ENCODE results near the gene DMAC2L.
A peak's percentile ranks its signal among the peaks of the same experiment; 100 is the strongest.
"Not testable (repeated sequence)": the region's sequence is repeated elsewhere in the genome, so short reads cannot be mapped to it uniquely, and the experiment has no call there.

DMAC2L gene, protein sequence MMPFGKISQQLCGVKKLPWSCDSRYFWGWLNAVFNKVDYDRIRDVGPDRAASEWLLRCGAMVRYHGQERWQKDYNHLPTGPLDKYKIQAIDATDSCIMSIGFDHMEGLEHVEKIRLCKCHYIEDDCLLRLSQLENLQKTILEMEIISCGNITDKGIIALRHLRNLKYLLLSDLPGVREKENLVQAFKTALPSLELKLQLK

DNA sequence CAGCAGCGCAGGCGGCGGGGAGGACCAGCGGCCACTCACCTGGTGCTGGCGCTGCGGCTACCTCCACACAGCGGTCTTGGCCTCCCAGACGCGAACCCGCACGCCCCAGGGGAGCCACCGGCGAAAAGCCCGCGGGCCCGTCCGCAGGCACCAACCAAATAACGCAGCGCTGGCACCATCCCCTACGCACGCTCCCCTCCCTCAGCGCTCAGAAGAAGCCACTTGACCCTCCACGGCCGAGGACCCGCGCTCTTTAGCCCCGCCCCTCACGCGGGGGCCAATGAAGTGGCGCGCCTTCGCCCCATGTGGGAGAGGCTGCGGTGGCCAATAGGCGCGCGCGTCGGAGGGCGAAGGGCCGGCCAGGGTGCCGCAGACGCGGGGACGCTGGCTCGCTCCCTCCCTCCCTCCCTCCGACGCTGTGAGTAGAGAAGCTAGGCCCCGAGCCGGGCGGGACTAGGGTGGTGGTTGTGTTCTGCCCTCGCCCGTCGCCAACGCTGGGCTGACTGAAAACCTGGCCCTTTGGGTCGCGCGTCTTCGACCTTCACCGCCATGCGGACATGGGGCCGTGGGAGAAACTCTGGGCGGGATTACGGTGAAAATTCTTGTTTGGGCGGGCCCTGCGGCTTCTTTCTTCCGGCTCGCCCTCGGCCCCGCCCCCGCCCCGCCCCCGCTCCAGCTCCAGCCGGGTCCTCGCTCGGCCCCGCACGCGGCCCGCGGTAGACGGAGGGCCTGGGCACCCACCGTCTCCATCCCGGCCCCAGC lies at the start of gene DMAC2L, which contains the start of gene L2HGDH:
DMAC2L (plus strand) TSS at position 353 of the 762 bp plus-strand sequence. CDS start 9,164 bp downstream, outside the sequence.
L2HGDH (minus strand) TSS at position 258 of the 762 bp plus-strand sequence; CDS start at position 179, 79 bp downstream.
- peak; percentile 90 for DNase-seq (ENCODE audit: low spot score)

DNA sequence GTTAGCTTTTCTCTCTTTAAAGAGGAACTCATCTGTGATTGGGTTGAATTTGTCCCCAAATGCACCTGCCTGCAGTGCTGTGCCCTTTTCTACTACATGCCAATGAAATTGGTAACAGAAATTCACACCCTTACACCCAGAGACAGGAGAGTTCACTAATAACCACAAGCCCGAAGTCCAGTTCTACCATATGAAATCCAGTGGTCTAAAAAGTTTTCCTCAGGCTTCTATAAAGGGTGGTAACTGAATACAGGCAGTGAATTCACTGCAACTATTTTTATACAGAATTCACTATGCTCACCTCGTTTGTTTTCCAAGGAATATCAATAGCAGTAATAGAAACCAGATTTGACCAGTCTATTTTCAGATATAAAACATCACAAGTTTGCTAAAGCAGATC lies 49.3 kb upstream of the DMAC2L start:
- no peak for DNase-seq (ENCODE audit: low spot score)

DNA sequence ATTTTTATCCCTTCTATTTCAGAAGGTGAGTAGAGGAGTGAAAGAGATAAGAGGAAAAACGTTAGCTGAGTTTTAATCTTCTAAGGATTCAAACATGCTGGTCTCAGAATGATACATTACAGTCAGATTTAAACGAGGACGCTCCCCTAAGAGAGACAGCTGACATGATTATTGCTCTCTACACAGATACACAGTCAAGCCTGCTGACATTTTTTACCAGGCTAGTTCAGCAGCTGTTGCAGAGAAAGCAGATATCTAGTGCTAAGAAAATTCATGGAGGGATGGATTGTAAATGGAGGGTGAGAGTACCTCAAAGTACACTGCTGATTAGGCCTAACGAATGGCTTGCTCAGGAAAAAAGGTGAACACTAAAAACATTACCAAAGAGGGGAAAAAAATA lies 48.8 kb upstream of the DMAC2L start:
- DNase-seq (ENCODE audit: low spot score), result no peak

DNA sequence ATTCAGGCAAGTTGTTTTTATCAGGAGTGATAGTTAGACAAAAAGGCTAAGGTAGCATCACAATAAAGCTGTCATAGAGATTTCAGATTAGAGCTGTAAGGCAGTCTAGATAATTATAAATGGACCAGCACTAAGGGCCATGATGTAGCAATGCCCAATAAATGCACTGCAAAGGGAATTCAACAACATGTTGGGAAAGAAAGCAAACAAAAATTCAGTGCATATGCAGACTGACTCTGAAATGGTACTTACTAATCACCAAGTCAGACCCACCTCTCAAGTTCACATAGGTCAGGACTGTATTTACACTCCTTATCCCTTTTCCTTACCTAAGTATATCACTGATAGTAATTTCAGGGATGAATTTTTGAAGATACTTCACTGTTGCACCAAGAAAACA lies 47.1 kb upstream of the DMAC2L start:
- DNase-seq (ENCODE audit: low spot score), result no peak

DNA sequence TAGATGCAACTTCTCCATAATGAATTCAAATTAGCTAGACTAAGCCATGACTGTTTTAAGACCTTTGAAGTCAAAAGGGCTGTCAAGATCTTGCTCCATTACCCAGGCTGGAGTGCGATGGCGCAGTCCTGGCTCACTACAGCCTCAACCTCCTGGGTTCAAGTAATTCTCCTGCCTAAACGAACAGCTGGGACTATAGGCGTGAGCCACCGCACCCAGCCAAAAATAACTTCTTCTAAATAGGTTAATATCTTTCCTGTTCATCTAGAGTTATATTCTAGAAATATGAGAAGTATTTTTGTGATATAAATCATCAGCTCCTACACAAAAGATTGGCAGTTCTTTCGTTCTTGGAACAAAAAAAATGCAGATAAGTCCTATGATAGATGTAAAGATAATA lies 41.2 kb upstream of the DMAC2L start:
- no peak for DNase-seq (ENCODE audit: low spot score)

DNA sequence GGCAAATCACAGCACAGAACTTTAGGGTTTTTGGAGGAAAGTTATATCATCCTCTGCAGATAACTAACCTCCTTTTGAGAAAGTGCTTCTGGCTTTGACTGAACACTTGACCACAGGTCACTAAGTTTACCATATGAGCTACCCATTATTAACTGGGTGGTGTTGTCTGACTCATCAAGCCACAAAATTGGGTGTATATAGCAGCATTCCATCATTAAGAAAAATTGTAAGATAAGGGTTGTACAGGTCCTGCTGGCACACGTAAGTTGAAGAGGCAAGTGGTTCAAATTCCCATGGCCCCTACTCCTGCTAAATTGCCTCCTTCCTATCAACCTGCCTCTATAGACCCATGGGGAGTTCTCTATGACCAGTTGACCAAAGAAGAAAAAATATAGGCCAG lies 39.6 kb upstream of the DMAC2L start:
- DNase-seq (ENCODE audit: low spot score), result no peak

DNA sequence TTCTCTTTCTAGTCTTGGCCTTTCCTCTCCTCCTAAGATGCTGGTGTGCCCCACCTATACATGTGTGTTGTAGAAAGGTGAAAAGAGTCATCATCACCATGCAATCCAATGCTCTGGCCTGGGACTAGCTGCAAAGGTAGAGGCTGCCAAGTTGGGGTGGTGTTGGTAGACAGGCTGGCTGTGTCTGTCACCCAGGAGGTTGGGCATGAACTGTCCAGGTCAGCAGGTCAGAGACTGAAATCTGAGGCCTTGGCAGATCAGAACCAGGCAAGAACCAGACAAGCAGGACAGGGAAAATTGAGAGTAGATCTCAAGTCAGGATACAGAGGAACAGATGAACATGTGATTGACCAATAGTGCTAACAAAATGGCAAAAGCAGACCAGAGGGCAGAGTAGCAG lies 26.3 kb upstream of the DMAC2L start:
- no peak for DNase-seq (ENCODE audit: low spot score)

DNA sequence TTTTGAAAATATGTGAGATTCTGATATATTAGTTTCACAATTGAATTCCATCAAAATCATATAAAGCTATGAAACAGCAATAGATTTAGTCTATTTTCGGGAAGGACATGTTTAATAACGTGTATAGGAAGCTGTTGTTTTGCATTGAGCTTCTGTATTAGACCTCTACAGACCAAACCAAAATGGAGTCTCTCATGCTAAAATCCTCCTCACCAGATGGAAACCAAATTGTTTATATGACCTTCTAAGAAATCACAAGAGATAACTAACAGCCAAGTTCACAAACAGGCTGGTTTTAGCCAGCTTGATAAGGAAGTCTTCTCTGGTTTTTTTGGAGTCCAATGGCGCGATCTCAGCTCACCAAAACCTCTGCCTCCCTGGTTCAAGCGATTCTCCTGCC lies 24.0 kb upstream of the DMAC2L start:
- DNase-seq (ENCODE audit: low spot score), result no peak

DNA sequence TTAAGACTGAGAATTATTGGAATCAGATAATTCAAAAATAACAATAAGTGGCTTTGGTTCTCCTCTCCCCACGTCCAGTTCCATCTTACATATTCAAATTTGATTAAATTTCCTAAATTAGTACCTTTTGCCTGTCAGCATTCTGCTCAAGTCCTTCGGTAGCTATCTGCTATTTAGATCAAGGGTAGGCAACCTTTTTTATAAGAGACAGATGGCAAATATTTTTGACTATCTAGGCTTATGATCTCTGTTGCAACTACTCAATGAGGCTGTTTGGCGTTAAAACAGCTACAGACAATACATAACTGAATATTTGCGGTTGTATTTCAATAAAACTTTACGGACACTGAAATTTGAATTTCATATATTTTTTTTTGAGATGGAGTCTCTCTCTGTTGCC lies 21.8 kb upstream of the DMAC2L start:
- no peak for DNase-seq (ENCODE audit: low spot score)

DNA sequence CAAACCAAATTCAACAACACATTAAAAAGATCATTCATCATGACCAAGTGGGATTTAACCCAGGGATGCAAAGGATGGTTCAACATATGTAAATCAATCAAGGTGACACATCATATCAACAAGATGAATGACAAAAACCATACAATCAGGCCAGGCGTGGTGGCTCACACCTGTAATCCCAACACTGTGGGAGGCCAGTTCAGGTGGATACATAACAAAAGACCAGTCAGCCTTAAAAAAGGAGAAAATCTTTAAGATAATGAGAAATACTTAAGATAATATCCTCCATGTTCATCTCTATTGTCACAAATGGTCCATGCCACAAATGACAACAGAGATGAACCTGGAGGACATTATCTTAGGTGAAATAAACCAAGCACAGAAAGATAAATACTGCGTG lies 12.5 kb upstream of the DMAC2L start:
- DNase-seq (ENCODE audit: low spot score), result no peak

DNA sequence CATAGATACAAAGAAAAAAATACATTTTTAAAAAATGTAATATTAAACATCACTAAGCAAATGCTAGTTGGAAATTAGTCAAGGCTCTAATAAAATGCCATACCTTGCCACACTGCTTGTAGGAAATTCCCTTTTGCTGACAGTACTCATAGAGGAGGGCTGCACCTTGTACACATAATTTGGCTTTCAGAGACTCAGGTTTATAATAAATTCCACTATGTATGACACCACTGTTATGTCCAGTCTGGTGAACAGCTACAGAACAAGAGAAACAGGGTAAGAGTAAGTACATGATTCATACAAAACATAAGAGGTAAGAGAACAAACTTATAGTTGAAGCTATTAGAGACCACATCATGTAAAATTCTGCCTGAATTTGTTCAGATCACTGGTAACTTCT lies 10.2 kb upstream of the DMAC2L start:
- DNase-seq (ENCODE audit: low spot score), result no peak

DNA sequence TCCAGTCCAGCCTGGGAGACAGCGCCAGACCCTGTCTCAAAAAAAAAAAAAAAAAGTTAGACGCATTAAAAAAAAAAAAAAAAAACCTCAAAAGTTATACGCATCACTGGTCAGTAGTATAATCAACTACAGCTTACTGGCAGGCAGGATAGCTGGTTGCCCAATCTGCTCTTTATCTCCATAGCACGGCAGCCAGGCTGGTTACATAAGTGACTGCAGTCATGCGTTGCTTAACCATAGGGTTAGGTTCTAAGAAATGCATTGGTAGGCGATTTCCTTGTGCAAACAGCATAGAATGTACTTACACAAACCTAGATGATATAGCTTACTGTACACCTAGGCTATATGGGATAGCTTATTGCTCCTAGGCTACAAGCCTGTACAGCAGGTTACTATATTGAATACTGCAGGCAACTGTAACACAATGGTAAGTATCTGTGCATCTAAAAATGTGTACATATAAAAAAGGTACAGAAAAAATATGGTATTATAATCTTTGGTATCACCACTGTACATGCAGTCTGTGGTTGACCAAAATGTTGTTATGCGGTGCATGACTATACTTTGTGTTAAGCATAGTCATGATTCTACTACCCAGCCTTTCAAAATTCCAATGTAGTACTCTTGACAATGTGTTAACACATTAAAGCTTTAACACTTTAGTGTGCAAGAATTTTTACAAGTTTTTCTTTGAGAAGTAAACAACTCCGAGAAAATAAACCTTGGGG lies 8.2 kb upstream of the DMAC2L start:
- DNase-seq (ENCODE audit: low spot score), result no peak

DNA sequence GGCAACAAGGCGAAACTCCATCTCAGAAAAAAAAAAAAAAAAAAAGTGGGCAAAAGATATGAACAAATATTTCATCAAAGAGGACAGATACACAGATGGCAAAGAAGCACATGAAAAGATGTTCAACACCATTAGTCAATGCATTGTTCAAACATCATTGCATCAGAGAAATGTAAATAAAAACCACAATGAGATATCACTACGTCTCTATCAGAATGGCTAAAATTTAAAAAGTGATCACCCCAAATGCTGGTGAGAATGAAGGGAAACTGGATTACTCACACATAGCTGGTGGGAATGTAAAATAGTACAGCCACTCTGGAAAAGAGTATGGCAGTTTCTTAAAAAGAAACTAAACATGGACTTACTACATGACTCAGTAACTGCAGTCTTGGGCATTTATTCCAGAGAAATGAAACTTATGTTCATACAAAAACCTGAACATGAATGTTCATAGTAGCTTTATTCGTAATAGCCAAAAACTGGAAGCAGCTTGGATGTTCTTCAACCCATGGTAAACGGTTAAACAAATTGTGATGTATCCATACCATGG lies 3.7 kb upstream of the DMAC2L start:
- no peak for DNase-seq (ENCODE audit: low spot score)

DNA sequence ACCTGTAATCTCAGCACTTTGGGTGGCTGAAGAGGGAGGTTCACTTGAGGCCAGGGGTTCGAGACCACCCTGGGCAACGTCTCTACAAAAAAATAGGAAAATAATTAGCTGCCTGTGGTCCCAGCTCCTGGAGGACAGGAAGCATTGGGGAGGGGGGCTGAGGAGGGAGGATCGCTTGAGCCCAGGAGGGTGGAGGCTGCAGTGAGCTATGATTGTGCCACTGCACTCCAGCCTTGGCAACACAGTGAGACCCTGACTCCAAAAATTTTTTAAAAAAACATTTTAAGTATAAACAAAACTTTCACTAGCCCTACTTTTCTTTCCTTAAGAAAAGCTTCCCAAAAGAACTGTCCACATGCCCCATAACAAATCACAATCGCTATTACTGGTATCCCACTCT lies 1.7 kb upstream of the DMAC2L start:
- DNase-seq (ENCODE audit: low spot score), result no peak

DNA sequence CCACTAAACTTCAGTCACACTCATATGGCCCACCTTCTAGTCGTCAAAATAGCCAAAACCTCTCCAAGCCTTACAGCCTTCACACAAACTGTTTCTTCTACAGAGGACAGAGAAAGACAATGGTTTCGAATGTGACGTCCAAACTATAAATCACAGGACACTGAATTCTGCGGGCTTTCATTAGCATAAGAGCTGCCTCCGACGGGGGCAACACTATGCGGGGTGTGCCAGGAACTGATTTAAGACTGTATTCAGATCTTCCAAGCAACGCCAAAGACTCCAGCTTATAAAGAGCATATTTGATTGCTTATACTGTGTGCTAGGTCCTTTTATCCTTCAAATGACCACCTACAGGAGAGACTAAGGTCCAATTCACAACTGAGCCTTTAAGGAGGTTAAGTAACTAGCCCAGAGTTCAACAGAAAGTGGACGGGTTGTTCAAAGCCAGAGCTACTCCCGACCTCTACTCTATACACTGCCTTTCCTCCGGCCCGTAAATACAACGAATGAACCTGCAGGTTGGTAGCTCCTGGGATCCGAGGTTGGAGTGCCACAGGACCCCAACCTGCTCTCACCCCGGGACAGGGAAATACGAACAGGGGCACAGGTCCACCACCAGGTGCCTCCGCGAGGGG lies 670 bp upstream of the DMAC2L start:
- DNase-seq (ENCODE audit: low spot score), result peak; percentile 82

DNA sequence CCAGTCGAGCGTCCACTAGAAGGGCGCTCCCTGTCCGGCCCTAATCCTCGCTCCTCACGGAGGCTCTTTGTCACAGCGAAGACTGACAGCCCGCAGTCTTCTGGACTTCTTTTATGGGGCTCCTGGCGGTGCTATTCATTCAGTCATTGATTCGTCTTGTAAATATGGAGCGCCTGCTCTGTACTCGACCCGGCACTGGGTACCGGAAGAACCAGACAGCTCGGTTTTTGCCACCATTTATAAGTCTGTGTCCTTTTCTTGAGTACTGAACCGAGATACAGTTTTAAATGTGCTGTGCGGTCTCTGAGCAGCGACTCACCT lies 570 bp downstream of the DMAC2L start:
- no peak for DNase-seq (ENCODE audit: low spot score)

DNA sequence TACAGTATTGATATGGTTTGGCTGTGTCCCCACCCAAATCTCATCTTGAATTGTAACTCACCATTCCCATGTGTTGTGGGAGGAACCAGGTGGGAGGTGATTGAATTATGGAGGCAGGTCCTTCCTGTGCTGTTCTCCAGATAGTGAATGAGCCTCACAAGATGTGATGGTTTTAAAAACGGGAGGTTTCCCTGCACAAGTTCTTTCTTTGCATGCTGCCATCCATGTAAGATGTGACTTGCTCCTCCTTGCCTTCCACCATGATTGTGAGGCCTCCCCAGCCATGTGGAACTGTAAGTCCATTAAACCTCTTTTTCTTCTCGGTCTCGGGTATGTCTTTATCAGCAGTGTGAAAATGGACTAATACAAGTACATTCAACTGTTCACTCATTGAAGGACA lies 2.0 kb downstream of the DMAC2L start:
- not testable (repeated sequence) for DNase-seq (ENCODE audit: low spot score)

DNA sequence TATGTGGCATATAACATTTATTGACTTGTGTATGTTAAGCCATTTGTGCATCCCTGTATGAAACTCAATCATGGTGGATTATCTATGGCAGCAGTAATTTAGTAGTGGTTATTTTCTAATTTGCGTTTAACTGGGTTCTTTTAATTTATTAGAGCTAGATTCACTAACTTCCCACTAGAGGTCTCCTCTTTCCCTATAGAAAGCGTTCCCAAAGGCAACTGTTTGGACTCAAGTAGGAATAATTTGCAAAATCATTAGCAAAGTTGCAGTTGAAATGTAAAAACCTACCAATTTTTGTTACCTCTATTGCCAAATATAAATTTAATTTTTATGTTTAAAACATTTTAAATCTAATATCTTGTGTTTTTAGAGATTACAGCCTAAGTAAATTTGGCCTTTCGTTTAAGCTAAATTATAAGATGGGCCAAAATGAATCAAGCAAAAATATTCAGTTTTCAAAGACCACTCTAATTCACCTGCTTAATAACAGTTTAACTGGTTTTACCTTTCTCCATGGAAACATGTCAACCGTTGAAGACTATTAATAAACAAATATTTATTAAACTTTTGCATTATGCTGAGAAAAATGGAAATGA lies 6.0 kb downstream of the DMAC2L start:
- DNase-seq (ENCODE audit: low spot score), result peak; percentile 44

DNA sequence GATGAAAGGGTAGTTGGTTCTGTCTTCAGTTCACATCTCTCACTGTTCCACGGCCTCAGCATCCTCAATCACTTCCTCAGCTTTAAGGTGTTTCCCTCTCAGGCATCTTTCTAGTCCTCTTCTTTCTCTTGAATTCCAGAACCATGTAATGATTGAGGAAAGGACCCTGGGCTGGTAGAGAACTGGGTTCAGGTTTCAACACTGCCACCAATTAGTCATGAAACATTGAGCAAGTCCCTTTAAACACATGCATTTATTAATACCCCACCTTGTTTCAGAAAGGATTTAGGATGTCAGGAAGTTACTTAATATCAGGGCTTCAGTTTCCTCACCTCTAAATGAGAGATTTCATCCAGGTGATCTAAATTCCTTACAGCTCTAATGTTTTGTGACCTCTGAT lies 7.2 kb downstream of the DMAC2L start:
- DNase-seq (ENCODE audit: low spot score), result no peak

DNA sequence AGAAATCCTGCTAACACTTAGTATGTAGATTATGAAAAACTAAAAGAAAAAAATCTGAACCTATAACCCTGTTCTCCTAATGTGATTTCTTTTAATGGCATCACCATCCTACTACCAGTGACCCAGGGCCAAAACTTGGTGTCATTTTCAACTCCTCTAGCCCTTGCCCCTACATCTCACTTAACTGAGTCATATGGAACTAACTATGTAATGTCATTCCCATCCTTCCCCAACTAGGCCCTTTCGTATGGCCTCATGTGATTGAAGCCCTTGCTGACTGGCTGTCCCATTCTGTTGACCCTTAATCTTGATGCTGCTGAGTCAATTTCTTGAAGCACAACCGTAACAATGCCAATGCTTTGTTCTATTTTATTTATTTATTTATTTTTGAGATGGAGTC lies 7.6 kb downstream of the DMAC2L start:
- DNase-seq (ENCODE audit: low spot score), result no peak

DNA sequence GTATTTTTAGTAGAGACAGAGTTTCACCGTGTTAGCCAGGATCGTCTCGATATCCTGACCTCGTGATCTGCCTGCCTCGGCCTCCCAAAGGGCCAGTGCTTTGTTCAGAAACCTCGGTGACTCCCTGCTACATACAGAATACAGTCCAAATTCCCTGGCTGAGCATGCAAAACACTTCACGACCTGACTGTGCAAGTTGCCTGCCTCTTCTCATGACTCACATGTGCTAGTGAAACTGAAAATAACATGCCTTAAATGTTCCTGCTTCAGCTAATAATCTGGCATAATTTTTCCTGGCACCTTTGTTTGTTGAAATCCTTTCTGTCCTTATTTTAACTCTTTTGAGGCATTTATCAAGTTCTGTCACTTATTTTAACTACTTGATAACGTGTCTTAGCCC lies 8.2 kb downstream of the DMAC2L start:
- DNase-seq (ENCODE audit: low spot score), result no peak

DNA sequence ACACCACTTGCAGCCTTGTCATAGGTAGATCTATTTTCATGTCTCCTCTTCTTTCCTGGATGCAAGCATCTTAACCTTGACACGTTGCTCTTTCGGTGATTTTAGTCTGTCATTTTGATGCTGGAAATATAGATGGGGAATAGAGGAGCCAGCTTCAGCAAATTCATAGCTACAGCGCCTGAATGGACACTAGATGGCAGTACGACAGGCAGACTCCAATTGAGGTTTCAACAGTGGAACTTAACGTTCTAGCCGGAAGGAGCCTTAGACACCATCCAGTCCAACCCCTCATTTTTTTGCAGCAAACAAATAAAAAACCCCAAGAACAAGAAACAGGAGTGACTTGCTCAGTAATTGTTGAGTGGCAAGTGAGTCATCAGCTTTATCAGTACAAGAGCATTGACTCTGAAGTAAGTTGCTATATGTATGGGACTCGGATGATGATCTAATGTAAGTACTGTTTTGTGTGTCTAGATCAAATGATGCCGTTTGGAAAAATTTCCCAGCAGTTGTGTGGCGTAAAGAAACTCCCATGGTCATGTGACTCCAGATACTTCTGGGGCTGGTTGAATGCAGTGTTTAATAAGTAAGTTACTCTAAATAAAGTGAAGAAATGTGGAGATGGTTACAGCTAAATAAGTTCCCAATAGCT lies 9.0 kb downstream of the DMAC2L start:
- DNase-seq (ENCODE audit: low spot score), result peak; percentile 86
